ENCODE results near the gene RCE1.

RCE1 gene

DNA sequence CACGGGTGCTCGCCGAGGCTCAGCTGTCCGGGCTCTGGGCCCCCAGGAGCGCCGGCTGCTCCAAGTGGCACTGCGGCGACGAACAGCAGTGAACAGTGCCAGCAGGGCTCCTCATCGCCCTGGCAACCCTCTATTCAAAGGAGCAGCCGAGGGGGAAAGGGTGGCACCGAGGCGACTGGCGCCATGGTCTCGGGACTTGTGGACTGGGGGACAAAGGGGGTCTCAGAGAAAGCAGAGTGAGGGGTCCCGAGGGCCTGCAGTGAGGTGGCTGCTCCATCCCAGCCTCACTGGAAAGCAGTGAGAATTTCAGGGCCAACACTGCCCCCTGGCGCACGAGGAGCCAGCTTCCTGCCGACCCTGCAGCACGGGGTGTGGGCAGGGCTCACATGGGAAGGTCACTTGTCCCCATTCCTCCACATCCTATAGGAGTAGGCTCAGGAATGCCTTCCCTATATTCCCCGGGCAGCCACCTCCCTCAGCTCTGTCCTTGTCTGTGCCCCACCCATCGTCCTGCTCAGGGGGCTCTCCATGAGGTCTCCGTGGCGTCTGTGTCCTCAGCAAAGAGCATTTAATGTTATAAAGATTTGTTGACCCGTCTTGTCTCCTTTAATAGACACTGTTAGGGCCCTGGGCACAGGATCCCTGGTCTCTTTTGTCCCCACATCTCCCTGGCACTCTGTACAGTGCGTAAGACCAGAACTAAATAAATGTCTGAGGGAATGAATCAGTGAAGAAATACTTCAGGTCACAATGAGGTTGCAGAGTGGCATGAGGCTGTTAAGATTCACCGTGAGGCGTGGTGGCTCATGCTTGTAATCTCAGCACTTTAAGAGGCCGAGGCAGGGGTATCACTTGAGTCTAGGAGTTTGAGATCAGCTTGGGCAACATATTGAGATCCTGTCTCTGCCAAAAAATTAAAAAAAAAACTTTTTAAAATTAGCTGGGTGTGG lies 40.0 kb downstream of the RCE1 start:
- peak; percentile 49 for DNase-seq (ENCODE audit: low spot score)
- Histone ChIP-seq H3K4me1 (ENCODE audit: insufficient read depth, poor library complexity, severe bottlenecking) (peaks cover 33% of the 10 kb centered on the region), H3K27me3 (ENCODE audit: insufficient read depth, poor library complexity, severe bottlenecking) (no peaks in the 10 kb centered on the region), H3K36me3 (ENCODE audit: low read depth) (0 out of 2 replicates have a peak, but pooled peaks cover 1% of the 10 kb centered on the region), H3K27ac (ENCODE audit: poor library complexity, severe bottlenecking) (peak overlapping the region; percentile 43), H3K9me3 (ENCODE audit: severe bottlenecking) (no peaks in the 10 kb centered on the region), H3K4me3 (ENCODE audit: severe bottlenecking) (no peak overlapping the region)
- peak; percentile 59 for TF ChIP-seq CTCF (IDR thresholded peaks at IDR 0.05; ENCODE audit: poor library complexity, severe bottlenecking)
- ATAC-seq (ENCODE audit: low read depth): peak; percentile 54

DNA sequence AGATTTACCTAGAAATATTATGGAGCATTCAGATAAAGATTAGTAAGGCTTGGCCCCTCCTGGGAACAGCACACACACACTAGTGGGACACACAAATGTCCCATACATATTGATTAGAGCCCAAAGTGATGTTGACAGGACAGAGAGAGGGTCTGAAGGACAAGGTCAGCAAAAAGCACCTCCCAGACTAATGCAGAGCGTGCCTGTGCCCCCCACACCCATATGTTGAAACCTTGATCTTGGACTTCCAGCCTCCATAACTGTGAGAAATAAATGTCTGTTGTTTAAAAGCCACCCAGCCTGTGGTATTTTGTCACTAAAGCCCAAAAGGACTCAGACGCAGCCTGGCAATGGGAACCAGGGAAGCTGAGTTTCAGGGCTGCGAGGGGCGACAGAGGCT lies 41.2 kb downstream of the RCE1 start:
- no peak overlapping the region for H3K27ac ChIP-seq (ENCODE audit: poor library complexity, severe bottlenecking)
- no peaks in the 10 kb centered on the region for H3K9me3 ChIP-seq (ENCODE audit: severe bottlenecking)
- 0 out of 2 replicates have a peak, but pooled peaks cover 6% of the 10 kb centered on the region for H3K36me3 ChIP-seq (ENCODE audit: low read depth)
- no peaks in the 10 kb centered on the region for H3K27me3 ChIP-seq (ENCODE audit: insufficient read depth, poor library complexity, severe bottlenecking)
- ATAC-seq (ENCODE audit: low read depth): no peak
- no peak overlapping the region for H3K4me3 ChIP-seq (ENCODE audit: severe bottlenecking)
- TF ChIP-seq CTCF (IDR thresholded peaks at IDR 0.05; ENCODE audit: poor library complexity, severe bottlenecking): no peak
- DNase-seq (ENCODE audit: low spot score): no peak
- H3K4me1 ChIP-seq (ENCODE audit: insufficient read depth, poor library complexity, severe bottlenecking): peaks cover 25% of the 10 kb centered on the region

DNA sequence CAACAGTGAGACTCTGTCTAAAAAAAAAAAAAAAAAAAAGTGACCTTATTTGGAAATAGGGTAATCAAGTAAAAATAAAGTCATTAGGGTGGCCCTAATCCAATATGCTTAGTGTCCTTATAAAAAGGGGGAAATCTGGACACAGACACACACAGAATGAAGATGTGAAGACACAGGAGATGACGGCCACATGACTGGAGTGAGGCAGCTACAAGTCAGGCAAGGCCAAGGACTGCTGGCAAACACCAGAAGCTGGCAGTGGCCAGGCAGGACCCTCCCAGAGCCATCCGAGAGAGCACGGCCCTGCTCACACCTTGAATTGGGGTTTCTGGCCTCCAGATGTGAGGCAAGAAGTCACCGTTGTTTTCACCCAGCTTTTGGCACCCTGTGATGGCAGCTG lies 42.2 kb downstream of the RCE1 start:
- ATAC-seq (ENCODE audit: low read depth): no peak
- no peak for TF ChIP-seq CTCF (IDR thresholded peaks at IDR 0.05; ENCODE audit: poor library complexity, severe bottlenecking)
- no peak overlapping the region for H3K27ac ChIP-seq (ENCODE audit: poor library complexity, severe bottlenecking)

GRCh38 chr11:66885950-66886440 lies 42.8 kb downstream of the RCE1 start:
- ATAC-seq (ENCODE audit: low read depth): no peak
- TF ChIP-seq CTCF (IDR thresholded peaks at IDR 0.05; ENCODE audit: poor library complexity, severe bottlenecking): no peak
- H3K27ac ChIP-seq (ENCODE audit: poor library complexity, severe bottlenecking): peak overlapping the region; percentile 3

More for the DNA sequence above, 42.2 kb downstream of the RCE1 start:
- no peaks in the 10 kb centered on the region for H3K27me3 ChIP-seq (ENCODE audit: insufficient read depth, poor library complexity, severe bottlenecking)
- H3K36me3 ChIP-seq (ENCODE audit: low read depth): 0 out of 2 replicates have a peak, but pooled peaks cover 6% of the 10 kb centered on the region
- no peak for DNase-seq (ENCODE audit: low spot score)
- no peaks in the 10 kb centered on the region for H3K9me3 ChIP-seq (ENCODE audit: severe bottlenecking)
- peaks cover 21% of the 10 kb centered on the region for H3K4me1 ChIP-seq (ENCODE audit: insufficient read depth, poor library complexity, severe bottlenecking)
- H3K4me3 ChIP-seq (ENCODE audit: severe bottlenecking): no peak overlapping the region

More at GRCh38 chr11:66885950-66886440, 42.8 kb downstream of the RCE1 start:
- no peak overlapping the region for H3K4me3 ChIP-seq (ENCODE audit: severe bottlenecking)
- 0 out of 2 replicates have a peak, but pooled peaks cover 6% of the 10 kb centered on the region for H3K36me3 ChIP-seq (ENCODE audit: low read depth)
- peaks cover 17% of the 10 kb centered on the region for H3K4me1 ChIP-seq (ENCODE audit: insufficient read depth, poor library complexity, severe bottlenecking)
- H3K27me3 ChIP-seq (ENCODE audit: insufficient read depth, poor library complexity, severe bottlenecking): no peaks in the 10 kb centered on the region
- H3K9me3 ChIP-seq (ENCODE audit: severe bottlenecking): no peaks in the 10 kb centered on the region
- DNase-seq (ENCODE audit: low spot score): no peak

All from RWPE2 (cell line).